ENCODE measurements around the gene HRH1. TPM values are rescaled to one million over a fixed set of nuclear protein-coding genes. Genes with fewer than 3 reads are reported as not detected.

Gene HRH1
- total and polyA plus RNA-seq, 12 donors, result 0.24 to 6.5 (median 2.2) TPM

GRCh38 chr3:11245276-11245675 lies 91.0 kb downstream of the HRH1 start:
- Histone ChIP-seq H3K27me3 (no peaks in the 10 kb centered on the region), H3K4me1 (replicated peaks in 1 of 2) (no peaks in the 10 kb centered on the region), H3K27ac (no peak overlapping the region), H3K4me3 (no peak overlapping the region), H3K36me3 (replicated peaks in 1 of 2) (no peaks in the 10 kb centered on the region), H3K9me3 (replicated peaks in 1 of 3) (no peaks in the 10 kb centered on the region)
- no peak for DNase-seq
- intact Hi-C loops (cut with DNase I), result no loop called here
- TF ChIP-seq CTCF (IDR thresholded peaks at IDR 0.05), result no peak
- no peak for TF ChIP-seq POLR2A (IDR thresholded peaks at IDR 0.05)
- WGBS, 4 donors, result 86 to 90% (median 88%) methylated on average over 8 of the region's 8 CpGs

GRCh38 chr3:11245827-11246662 lies 91.8 kb downstream of the HRH1 start:
- intact Hi-C loops (cut with DNase I), result no loop called here
- no peak for DNase-seq
- WGBS, 4 donors, result 83 to 89% (median 88%) methylated on average over 6 of the region's 6 CpGs
- no peaks in the 10 kb centered on the region for H3K36me3 ChIP-seq (replicated peaks in 1 of 2)
- no peak overlapping the region for H3K27ac ChIP-seq
- no peaks in the 10 kb centered on the region for H3K27me3 ChIP-seq
- H3K9me3 ChIP-seq (replicated peaks in 1 of 3), result no peaks in the 10 kb centered on the region
- H3K4me1 ChIP-seq (replicated peaks in 1 of 2), result no peaks in the 10 kb centered on the region
- no peak for TF ChIP-seq POLR2A (IDR thresholded peaks at IDR 0.05)
- TF ChIP-seq CTCF (IDR thresholded peaks at IDR 0.05), result no peak
- no peak overlapping the region for H3K4me3 ChIP-seq

- Histone ChIP-seq H3K4me1 (replicated peaks in 1 of 2) (no peaks in the 10 kb centered on the region), H3K27me3 (no peaks in the 10 kb centered on the region), H3K4me3 (no peak overlapping the region), H3K9me3 (replicated peaks in 1 of 3) (no peaks in the 10 kb centered on the region), H3K27ac (no peak overlapping the region), H3K36me3 (replicated peaks in 1 of 2) (no peaks in the 10 kb centered on the region)
- 68 to 87% (median 87%) methylated on average over 2 of the region's 2 CpGs for WGBS, 4 donors
- no peak for DNase-seq
- TF ChIP-seq POLR2A (IDR thresholded peaks at IDR 0.05), result no peak
- intact Hi-C loops (cut with DNase I), result no loop called here
Observed at GRCh38 chr3:11246663-11246970, 92.3 kb downstream of the HRH1 start.

- Histone ChIP-seq H3K4me3 (no peak overlapping the region), H3K4me1 (replicated peaks in 1 of 2) (no peaks in the 10 kb centered on the region), H3K9me3 (replicated peaks in 1 of 3) (no peaks in the 10 kb centered on the region), H3K27me3 (no peaks in the 10 kb centered on the region), H3K36me3 (replicated peaks in 1 of 2) (no peaks in the 10 kb centered on the region), H3K27ac (no peak overlapping the region)
- 76 to 85% (median 79%) methylated on average over 7 to 8 of the region's 8 CpGs for WGBS, 4 donors
- DNase-seq, result no peak
- TF ChIP-seq CTCF (IDR thresholded peaks at IDR 0.05) (no peak), POLR2A (IDR thresholded peaks at IDR 0.05) (no peak)
- intact Hi-C loops (cut with DNase I), result no loop called here
Observed at GRCh38 chr3:11247362-11247761, 93.1 kb downstream of the HRH1 start.

GRCh38 chr3:11248596-11248995 lies 94.3 kb downstream of the HRH1 start:
- intact Hi-C loops (cut with DNase I), result no loop called here
- H3K27ac ChIP-seq, result no peak overlapping the region
- WGBS, 4 donors, result 88 to 95% (median 90%) methylated on average over 6 of the region's 6 CpGs
- H3K9me3 ChIP-seq (replicated peaks in 1 of 3), result no peaks in the 10 kb centered on the region
- H3K36me3 ChIP-seq (replicated peaks in 1 of 2), result no peaks in the 10 kb centered on the region
- no peak for DNase-seq
- TF ChIP-seq POLR2A (IDR thresholded peaks at IDR 0.05), result no peak
- no peak for TF ChIP-seq CTCF (IDR thresholded peaks at IDR 0.05)
- H3K27me3 ChIP-seq, result no peaks in the 10 kb centered on the region
- H3K4me3 ChIP-seq, result no peak overlapping the region
- H3K4me1 ChIP-seq (replicated peaks in 1 of 2), result no peaks in the 10 kb centered on the region

All from adrenal gland (tissue), 12 donors.